SK-N-DZ (cell line): Measurements from ENCODE around the gene CREB5.

ENCODE experiments used
- DNase-seq: peaks from one replicate; pipeline ENCODE4 v3.0.0-alpha.2; 2015; ENCODE audit warnings: low spot score

CREB5 gene

DNA sequence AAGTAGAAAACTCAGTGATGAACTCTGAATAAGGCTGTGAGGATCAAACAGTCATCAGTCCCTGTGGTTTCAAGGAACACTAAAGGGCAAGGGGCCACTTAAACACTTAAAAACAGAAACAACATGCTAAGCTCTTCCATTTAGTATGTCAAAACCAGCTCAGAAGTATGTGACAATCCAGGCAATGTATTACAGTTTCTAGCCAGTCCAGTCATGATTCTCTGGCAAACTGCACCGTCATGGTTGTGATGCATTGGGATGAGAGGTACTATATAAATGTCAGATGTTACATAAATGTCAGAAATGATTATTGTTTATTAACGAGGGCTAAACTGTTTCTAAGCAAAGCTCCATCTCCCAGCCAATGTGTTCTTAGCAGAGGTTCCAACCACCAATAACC, 4.7 kb upstream of the CREB5 start:
- no peak for DNase-seq

- DNase-seq, result peak; percentile 47
Observed at GRCh38 chr7:28408105-28408959, 4.0 kb upstream of the CREB5 start.

DNA sequence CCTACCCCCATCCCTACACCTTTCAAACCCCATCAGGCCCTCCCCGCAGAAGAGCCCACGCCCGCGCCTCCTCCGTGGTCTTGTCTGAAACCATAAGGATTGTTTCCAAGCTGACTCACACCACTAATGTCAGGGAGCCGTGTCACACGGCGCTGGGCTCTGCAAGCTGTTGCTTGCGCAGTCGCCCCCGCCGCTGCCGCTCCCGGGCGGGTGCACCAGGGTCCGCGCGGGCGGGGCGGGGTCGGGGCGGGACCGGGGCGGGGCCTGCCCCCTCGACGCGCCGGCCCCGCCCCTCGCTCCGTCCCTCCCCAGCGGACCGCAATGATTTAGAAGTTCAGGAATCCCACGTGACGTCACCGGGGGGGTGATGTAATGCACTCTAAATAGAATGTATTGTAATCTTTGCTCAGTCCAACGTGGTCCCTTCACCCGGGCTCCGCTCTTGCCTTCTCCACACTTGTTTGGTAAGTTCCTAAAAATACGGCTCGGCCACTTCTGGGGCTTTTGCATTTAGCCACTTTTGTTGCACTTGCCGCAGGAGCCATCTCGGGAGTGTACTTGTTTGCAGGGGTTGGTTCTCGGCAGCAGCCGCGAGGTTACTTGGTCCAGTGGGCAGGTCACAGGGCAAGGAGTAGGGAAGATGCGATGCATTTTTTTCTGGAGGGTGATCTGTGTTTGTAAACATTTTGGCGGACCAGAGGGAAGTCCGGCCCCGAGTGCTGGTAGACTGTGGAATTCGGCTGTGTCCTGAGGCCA, 3.2 kb upstream of the CREB5 start:
- peak; percentile 63 for DNase-seq

DNA sequence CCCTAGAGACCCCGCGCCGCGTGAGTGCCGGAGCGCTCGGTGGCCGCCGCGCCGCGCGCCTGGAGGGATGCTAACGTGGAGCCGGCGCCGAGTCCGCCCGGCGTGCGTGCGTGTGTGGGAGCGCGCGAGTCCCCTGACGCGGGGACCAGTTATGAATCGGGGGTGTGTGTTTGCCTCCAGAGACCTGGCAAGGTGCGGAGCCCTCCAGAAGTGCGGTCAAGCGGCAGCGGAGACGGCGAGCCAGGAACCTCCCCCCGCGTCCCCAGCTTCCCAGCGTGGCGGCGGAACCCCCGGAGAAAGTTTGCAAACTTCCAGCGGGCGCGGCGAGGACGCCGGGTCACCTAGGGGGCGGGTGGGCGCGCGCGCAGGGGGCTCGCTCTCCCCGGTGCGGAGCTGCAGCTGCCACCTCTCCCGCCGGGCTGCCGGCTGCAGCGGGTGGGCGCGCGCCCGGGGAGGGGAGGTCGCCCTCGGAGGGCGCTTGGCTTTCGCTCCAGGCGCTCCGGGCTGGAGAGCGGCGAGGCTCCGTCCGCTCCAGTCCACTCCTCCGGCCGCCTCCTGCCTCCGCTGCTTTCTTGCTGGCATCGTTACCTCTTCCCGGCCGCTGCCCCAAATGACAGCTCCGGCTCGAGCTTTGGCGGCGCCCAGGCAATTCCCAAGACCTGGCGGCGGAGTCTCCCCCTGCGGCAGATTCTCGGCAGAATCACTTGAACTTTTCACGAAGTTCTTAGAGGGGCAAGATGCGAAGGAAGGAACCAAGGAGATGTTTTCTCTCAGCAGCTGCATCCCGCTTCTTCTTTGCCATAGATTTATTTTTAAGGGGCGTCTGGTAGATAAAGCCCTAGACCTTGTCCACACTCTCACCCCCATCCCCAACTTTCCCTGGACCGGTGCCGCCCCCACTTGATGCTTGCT, 2.3 kb upstream of the CREB5 start:
- peak; percentile 17 for DNase-seq

- no peak for DNase-seq
Observed at GRCh38 chr7:28410628-28411531, 1.4 kb upstream of the CREB5 start.

DNA sequence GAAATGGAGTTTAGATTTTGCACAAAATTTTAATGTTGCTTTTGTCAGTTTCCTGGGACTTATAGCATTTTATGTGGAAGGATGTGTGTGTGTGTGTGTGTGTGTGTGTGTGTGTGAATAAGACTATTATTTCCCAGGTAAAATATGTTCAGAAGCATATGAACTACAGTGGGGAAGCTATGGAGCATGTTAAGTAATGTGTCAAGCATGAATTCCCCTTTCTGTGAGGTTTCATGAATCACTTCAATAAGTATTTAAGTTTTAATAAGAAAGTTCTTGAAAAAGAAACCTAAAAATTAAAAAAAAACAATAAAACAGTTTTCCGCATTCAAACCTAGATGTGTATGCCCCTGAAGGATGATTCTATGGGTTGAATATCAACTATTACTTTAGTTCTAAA, 693 bp downstream of the CREB5 start:
- DNase-seq, result no peak

- DNase-seq, result no peak
Observed at GRCh38 chr7:28414453-28414852, 2.1 kb downstream of the CREB5 start.

- no peak for DNase-seq
Observed at GRCh38 chr7:28417321-28417940, 5.1 kb downstream of the CREB5 start.

DNA sequence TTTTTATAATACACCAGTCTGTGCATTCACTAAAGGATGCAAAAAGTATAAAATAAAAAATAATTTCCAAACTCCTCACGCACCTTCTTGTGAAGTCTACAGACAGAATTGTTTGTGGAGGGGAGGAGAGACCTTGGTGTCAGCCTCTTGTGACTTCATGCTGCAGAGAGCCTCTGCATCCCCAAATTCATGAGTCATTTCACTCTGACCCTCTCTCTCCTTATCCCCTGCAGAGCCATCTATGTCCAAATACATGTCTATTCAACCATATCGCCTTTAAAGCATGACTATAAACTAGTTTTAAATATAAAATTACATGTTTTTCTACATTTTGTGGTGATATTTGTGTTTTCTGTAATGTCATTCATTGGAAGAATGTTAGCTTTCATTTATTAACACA, 6.0 kb downstream of the CREB5 start:
- DNase-seq, result no peak

DNA sequence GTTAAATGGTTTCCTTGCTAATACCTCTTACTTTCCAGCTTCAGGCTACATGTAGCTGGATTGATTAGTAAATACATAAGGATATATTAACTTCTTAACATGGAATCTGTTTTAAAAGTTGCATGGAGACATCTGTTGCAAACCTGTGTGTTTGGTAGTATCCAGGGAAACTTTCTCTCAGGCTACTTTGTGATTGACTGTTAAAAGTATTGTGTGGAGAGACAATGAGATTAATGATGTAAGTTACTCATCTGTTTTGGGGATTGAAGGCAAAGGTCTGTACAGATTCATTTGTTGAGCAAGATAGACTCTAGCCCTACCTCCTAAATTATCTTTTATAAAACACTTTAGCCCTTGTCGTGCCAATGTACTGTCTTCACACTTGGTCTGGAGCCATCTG, 6.6 kb downstream of the CREB5 start:
- DNase-seq, result no peak

GRCh38 chr7:28419716-28420115, 7.4 kb downstream of the CREB5 start:
- DNase-seq, result no peak

DNA sequence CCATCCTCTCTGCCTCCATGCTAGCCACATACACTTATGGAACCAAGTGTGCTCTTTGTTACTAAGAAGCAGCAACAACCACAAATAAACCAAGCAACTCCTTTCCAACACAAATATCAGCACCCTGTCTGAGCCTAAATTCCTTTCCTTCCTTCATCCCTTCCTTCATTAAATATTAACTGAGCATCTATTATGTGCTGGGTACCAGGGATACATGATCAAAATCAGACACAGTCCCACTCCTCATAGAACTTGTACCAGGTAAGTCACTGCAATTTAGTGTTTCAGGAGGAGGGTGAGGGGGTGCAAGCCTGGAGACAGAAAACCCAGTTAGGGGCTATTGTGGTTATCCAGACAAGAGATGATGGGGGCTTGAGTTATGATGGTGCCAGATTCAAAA, 10.8 kb downstream of the CREB5 start:
- DNase-seq, result no peak

DNA sequence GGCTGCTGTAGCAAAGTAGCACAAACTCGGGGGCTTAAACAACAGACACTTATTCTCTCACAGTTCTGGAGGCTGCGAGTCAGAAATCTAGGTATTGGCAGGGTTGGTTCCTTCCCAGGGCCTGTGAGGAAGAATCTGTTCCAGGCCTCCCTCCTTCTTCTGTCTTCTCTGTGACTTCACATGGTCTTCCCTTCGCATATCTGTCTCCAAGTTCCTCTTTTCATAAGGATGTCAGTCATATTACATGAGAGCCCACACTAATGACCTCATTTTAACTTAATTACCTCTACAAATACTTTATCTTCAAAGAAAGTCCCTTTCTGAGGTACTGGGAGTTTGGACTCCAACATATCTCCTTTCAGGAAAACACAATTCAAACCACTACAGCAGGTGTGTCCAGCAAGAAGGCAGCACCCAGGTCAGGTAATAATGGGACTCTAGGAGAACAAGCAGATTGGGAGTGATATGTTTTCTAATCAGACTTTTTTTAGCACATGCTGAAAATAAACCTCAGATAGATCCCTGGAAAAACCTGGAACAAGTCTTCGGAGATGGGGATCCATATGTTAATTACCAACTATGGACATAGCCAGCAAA, 11.7 kb downstream of the CREB5 start:
- no peak for DNase-seq

- DNase-seq, result no peak
Observed at GRCh38 chr7:28425496-28425895, 13.2 kb downstream of the CREB5 start.

DNA sequence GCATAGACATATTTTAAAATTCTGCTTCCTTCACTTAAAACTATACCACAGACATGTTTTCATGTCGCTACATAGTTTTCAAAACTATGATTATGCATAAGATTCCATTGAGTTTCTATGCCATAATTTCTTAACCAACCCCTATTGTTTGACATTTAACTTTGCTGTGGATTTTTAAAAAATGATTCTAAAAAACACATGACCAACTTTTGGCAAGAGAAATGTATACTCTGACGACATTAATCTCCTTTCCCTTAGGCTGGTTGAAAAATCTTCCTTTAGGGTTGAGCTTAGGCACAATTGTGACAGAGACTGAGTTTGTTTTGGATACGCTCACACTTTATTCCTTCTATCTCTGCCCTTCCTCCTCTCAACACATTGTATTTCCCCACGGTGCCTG, 14.9 kb downstream of the CREB5 start:
- no peak for DNase-seq

- no peak for DNase-seq
Observed at GRCh38 chr7:28430616-28431015, 18.3 kb downstream of the CREB5 start.

DNA sequence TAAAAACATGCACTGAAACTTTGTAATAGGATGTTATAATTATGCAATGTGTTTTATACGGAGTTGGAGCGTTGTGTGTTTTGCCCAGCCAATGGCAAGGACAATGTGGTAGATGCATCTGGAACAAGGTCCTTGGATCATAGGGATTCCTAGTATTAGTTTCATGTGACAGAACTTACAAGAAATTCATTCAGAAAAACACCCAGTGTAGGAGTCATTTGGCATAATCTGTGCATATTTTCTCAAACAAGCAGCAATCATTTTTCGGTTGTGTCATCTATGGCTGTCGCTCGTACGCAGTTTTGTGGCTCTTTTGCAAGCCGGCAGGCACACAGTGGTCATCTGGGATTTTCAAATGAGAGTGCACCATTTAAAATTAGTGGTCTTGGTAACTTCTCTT, 19.8 kb downstream of the CREB5 start:
- no peak for DNase-seq

- DNase-seq, result no peak
Observed at GRCh38 chr7:28433039-28433438, 20.7 kb downstream of the CREB5 start.

- DNase-seq, result peak; percentile 53
Observed at GRCh38 chr7:28433699-28434219, 21.4 kb downstream of the CREB5 start.

GRCh38 chr7:28434510-28434909, 22.2 kb downstream of the CREB5 start:
- DNase-seq, result no peak
